ENCODE data around the gene HTR6.

The HTR6 gene

DNA sequence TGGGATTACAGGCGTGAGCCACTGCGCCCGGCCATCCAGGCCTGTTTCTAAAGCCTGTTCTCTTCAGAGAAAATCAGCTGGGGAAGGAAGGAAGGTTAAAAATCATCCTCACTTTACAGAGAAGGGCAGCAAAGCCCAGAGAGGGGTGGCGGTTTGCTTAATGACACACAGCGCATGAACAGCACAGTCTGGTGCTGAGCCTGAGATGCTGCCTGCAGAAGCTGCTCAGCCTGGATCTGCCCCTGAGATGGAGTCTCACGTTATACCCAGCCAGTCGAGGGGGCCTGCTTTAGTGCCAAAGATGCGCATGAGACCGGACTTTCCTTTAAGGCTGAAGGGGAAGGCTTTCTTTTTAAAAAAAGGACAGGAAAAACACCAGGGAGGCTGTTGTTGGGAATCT is 21.3 kb downstream of the HTR6 start:
- Mint-ChIP-seq H3K4me1 (peaks cover 48% of the 10 kb centered on the region), H3K27ac (no peak overlapping the region)

DNA sequence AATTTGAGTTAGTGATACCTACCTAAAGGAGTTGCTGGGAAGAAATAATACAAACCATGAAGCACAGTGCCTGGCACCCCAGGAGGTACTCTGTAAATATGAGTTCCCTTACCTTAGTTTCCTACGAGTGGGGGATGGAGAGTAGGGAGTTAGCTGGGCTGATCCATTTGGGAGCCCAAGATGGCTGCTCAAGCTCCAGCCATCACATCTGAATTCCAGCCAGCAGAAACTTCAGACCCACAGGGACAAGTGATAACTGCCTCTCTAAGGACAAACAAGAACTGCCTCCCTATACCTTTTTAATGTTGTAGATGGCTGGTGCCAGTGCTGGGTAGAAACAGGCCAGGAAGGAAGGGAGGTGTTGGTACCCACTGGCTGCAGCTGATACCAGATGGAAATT is 22.7 kb downstream of the HTR6 start:
- Mint-ChIP-seq H3K9me3 (no peaks in the 10 kb centered on the region), H3K4me1 (peaks cover 53% of the 10 kb centered on the region), H3K4me3 (no peak overlapping the region), H3K27me3 (no peaks in the 10 kb centered on the region), H3K27ac (peak overlapping the region; percentile 92), H3K36me3 (peaks cover 16% of the 10 kb centered on the region)

More for the DNA sequence above, 21.3 kb downstream of the HTR6 start:
- H3K9me3 Mint-ChIP-seq = no peaks in the 10 kb centered on the region
- no peak overlapping the region for H3K4me3 Mint-ChIP-seq
- H3K36me3 Mint-ChIP-seq = peaks cover 10% of the 10 kb centered on the region
- no peaks in the 10 kb centered on the region for H3K27me3 Mint-ChIP-seq

DNA sequence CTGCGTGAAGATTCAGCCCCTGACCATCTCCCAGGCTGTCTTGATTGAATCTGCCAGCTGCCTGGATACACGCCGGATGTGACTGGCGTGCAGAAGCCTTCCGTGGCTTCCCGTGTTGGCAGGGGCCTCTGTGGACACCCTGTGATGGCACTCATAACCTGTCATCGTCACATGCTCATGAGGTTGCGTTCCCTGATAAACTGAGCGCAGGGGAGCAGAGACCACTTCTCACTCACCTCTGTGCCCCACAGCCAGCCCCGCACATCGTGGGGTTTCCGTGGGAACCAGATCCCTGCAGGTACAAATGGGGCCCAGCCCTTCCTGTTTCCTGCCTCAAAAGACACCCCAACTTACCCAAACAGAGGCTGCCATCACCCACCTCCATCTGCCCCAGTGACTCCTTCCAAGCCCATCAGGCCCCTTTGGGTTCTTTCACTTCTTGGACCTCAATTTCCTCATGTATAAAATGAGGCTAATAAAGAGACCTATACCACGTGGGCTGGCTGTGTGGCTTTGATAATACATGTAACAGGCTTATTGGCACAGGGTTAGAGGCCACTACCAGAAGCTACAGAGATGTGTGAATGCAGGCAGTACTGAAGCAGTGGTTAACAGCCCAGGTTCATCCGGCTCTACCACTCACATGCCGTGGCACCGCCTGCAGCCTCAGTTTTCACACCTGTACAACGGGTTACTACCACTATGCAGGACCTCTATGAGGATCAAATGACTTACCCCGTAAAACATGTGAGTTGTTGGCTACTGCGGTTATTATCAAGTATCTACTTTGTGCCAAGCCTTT is 23.6 kb downstream of the HTR6 start:
- no peaks in the 10 kb centered on the region for H3K27me3 Mint-ChIP-seq

DNA sequence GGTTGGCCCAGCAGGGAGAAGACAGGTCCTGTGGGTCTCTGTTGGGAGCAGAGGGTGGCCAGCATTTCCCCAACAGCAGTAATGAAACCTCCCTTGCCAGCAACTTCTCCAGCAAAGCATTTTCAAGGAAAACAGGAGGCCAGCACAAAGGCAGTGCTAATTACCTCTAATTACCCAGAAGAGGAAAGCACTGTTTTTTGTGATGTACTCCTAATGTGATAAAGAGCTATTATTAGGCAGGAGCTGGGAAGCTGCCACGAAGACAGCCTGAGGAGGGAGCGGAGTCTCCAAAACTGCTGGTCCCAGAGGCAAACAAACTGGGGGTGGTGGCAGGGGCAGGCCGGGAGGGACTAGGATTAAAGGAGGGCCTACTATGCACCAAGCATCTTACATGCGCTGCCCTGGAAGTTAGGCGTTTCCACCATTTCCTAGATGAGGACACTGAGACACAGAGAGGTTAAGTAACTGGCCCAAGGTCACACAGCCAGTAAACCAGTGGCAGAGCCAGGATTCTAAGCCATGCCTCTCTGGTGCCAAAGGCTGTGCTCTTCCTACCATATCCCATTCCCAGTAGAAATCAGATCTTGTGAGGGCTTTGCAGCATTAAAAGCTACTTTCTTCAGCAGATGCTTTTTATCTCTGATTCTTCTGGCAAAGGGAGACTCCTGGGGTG is 24.5 kb downstream of the HTR6 start:
- H3K4me1 Mint-ChIP-seq = peaks cover 53% of the 10 kb centered on the region
- peak overlapping the region; percentile 92 for H3K27ac Mint-ChIP-seq
- H3K9me3 Mint-ChIP-seq = no peaks in the 10 kb centered on the region
- no peaks in the 10 kb centered on the region for H3K27me3 Mint-ChIP-seq
- H3K36me3 Mint-ChIP-seq = peaks cover 16% of the 10 kb centered on the region
- H3K4me3 Mint-ChIP-seq = no peak overlapping the region

More for the DNA sequence above, 23.6 kb downstream of the HTR6 start:
- H3K4me1 Mint-ChIP-seq = peaks cover 53% of the 10 kb centered on the region
- peak overlapping the region; percentile 17 for H3K4me3 Mint-ChIP-seq
- H3K9me3 Mint-ChIP-seq = no peaks in the 10 kb centered on the region
- H3K27ac Mint-ChIP-seq = peak overlapping the region; percentile 92
- peaks cover 16% of the 10 kb centered on the region for H3K36me3 Mint-ChIP-seq

- Mint-ChIP-seq H3K36me3 (peaks cover 14% of the 10 kb centered on the region), H3K4me3 (no peak overlapping the region), H3K27ac (no peak overlapping the region)
Measured at GRCh38 chr1:19689856-19690255, 25.2 kb downstream of the HTR6 start.

GRCh38 chr1:19690342-19690741 is 25.7 kb downstream of the HTR6 start:
- H3K27ac Mint-ChIP-seq = no peak overlapping the region
- no peaks in the 10 kb centered on the region for H3K27me3 Mint-ChIP-seq

More at GRCh38 chr1:19689856-19690255, 25.2 kb downstream of the HTR6 start:
- Mint-ChIP-seq H3K4me1 (peaks cover 53% of the 10 kb centered on the region), H3K27me3 (no peaks in the 10 kb centered on the region), H3K9me3 (no peaks in the 10 kb centered on the region)

DNA sequence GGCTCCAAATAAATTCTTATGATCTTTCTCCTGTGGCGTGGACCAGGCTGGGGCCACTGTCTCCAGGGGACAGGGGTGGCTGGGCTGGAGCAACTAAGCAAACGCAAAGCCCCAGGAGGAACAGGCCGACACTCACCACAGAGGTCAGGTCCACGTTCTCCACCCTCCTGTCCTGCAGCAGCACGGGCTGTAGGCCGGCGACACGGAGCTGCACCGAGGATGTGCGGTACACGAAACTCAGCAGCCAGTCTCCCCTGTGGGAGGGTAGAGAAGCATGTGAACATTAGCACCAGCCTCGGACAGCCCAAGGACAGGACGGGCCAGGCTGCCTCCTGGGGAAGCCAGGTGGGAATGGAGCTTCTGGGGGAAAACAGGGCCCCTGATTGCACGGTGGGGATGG is 29.6 kb downstream of the HTR6 start:
- peaks cover 20% of the 10 kb centered on the region for H3K4me1 Mint-ChIP-seq
- H3K27ac Mint-ChIP-seq = no peak overlapping the region
- peaks cover 14% of the 10 kb centered on the region for H3K36me3 Mint-ChIP-seq
- H3K4me3 Mint-ChIP-seq = no peak overlapping the region
- no peaks in the 10 kb centered on the region for H3K27me3 Mint-ChIP-seq
- H3K9me3 Mint-ChIP-seq = no peaks in the 10 kb centered on the region

More at GRCh38 chr1:19690342-19690741, 25.7 kb downstream of the HTR6 start:
- H3K4me1 Mint-ChIP-seq = peaks cover 53% of the 10 kb centered on the region
- peaks cover 14% of the 10 kb centered on the region for H3K36me3 Mint-ChIP-seq
- no peak overlapping the region for H3K4me3 Mint-ChIP-seq
- H3K9me3 Mint-ChIP-seq = no peaks in the 10 kb centered on the region

- H3K36me3 Mint-ChIP-seq = peaks cover 14% of the 10 kb centered on the region
Measured at GRCh38 chr1:19695772-19696171, 31.1 kb downstream of the HTR6 start.

DNA sequence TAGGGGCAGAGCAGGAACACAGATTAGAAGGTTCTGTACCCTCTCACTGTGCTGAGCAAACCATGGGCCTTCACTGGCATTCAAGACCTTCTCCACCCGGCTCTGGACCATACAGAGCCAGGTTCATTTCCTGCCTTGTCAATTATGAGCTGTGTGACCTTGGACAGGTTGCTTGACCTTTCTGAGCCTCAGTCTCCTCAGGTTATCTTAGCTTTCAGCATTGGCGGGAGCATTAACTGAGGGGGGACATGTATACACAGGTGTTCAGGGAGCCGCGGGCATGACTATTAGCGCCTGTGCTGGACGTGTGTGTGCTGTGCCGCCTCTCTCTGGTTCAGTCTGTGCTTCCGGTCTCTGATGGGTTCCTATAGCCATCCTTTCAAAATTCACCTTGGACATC is 32.1 kb downstream of the HTR6 start:
- no peak overlapping the region for H3K27ac Mint-ChIP-seq
- H3K27me3 Mint-ChIP-seq = no peaks in the 10 kb centered on the region
- H3K4me1 Mint-ChIP-seq = no peaks in the 10 kb centered on the region
- peaks cover 8% of the 10 kb centered on the region for H3K36me3 Mint-ChIP-seq
- no peak overlapping the region for H3K4me3 Mint-ChIP-seq
- no peaks in the 10 kb centered on the region for H3K9me3 Mint-ChIP-seq

More at GRCh38 chr1:19695772-19696171, 31.1 kb downstream of the HTR6 start:
- Mint-ChIP-seq H3K4me3 (no peak overlapping the region), H3K9me3 (no peaks in the 10 kb centered on the region), H3K27me3 (no peaks in the 10 kb centered on the region), H3K4me1 (peaks cover 8% of the 10 kb centered on the region), H3K27ac (no peak overlapping the region)

- Mint-ChIP-seq H3K36me3 (peaks cover 5% of the 10 kb centered on the region), H3K27me3 (no peaks in the 10 kb centered on the region), H3K4me3 (no peak overlapping the region), H3K4me1 (peaks cover 5% of the 10 kb centered on the region), H3K9me3 (no peaks in the 10 kb centered on the region), H3K27ac (no peak overlapping the region)
Measured at GRCh38 chr1:19698181-19698580, 33.5 kb downstream of the HTR6 start.

DNA sequence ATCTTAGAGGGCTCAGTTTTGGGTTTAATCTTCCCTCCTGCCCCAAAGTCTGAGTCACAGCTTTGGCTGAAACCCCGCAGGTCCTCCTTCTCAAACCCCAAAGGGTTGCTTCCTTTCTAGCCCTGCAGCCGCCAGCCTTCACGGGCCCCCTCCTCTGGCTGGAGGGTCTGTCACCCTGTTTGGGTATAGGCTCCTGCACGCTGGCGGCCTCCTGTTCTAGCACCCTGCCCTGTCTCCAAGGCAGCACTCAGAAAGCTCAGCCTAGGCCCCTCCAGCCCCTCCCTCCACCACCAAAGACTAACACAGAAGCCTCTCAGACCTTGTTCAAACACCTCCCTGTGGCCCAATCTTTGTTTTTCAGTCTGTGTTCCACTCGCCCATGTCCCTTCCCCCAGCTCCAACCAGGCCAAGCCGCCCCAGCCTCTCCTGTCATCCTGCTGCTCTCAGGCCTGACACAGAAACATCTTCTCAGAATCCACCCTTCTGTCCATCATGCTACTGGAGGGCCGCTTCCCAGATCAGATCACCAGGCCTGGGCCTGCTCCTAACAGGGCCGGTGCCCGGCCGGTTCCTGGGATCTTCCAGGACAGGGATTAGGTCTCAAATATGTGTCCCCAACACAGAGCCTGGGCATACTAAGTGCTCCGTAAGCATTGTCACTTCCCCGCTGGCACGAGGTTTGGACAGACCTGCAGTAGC is 35.6 kb downstream of the HTR6 start:
- Mint-ChIP-seq H3K4me1 (peaks cover 22% of the 10 kb centered on the region), H3K9me3 (no peaks in the 10 kb centered on the region), H3K36me3 (peaks cover 5% of the 10 kb centered on the region), H3K4me3 (no peak overlapping the region), H3K27ac (no peak overlapping the region), H3K27me3 (no peaks in the 10 kb centered on the region)

DNA sequence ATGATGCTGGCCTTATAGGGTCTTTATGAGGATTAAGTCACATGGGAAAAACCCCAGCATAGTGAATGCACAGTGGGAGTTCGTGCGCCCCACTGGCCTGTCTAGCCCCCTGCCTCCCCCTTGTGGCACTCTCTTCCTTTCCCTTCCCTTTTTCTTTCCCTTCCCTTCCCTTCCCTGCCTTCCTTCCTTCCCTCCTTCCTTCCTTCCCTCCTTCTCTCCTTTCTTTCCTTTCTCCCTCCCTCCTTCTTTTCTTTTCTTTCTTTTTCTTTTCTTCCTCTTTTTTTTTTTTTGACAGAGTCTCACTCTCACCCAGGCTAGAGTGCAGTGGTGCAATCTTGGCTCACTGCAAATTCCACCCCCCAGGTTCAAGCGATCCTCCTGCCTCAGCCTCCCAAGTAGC is 38.6 kb downstream of the HTR6 start:
- H3K36me3 Mint-ChIP-seq = peaks cover 5% of the 10 kb centered on the region
- no peak overlapping the region for H3K4me3 Mint-ChIP-seq
- no peak overlapping the region for H3K27ac Mint-ChIP-seq
- no peaks in the 10 kb centered on the region for H3K27me3 Mint-ChIP-seq
- peaks cover 22% of the 10 kb centered on the region for H3K4me1 Mint-ChIP-seq
- no peaks in the 10 kb centered on the region for H3K9me3 Mint-ChIP-seq

GRCh38 chr1:19704247-19705113 is 39.8 kb downstream of the HTR6 start:
- Mint-ChIP-seq H3K27me3 (no peaks in the 10 kb centered on the region), H3K9me3 (no peaks in the 10 kb centered on the region), H3K4me1 (peaks cover 27% of the 10 kb centered on the region), H3K4me3 (no peak overlapping the region), H3K27ac (no peak overlapping the region), H3K36me3 (peaks cover 5% of the 10 kb centered on the region)

GRCh38 chr1:19705464-19705863 is 40.8 kb downstream of the HTR6 start:
- no peaks in the 10 kb centered on the region for H3K27me3 Mint-ChIP-seq
- no peak overlapping the region for H3K4me3 Mint-ChIP-seq
- no peak overlapping the region for H3K27ac Mint-ChIP-seq
- H3K36me3 Mint-ChIP-seq = peaks cover 2% of the 10 kb centered on the region
- no peaks in the 10 kb centered on the region for H3K9me3 Mint-ChIP-seq
- H3K4me1 Mint-ChIP-seq = peaks cover 30% of the 10 kb centered on the region

GRCh38 chr1:19706136-19706535 is 41.5 kb downstream of the HTR6 start:
- H3K4me3 Mint-ChIP-seq = no peak overlapping the region
- no peaks in the 10 kb centered on the region for H3K27me3 Mint-ChIP-seq
- no peaks in the 10 kb centered on the region for H3K9me3 Mint-ChIP-seq
- H3K27ac Mint-ChIP-seq = no peak overlapping the region
- peaks cover 37% of the 10 kb centered on the region for H3K4me1 Mint-ChIP-seq
- peaks cover 2% of the 10 kb centered on the region for H3K36me3 Mint-ChIP-seq

Data from activated naive CD4-positive, alpha-beta T cell treated with anti-CD3 and anti-CD28 coated beads, Interleukin-2, amount 50 U/mL, for 24 hours (primary cell).